ENCODE measurements around the gene SNX1.

The SNX1 gene

GRCh38 chr15:64127521-64128270 lies 31.9 kb downstream of the SNX1 start:
- Histone ChIP-seq H3K9ac (ENCODE audit: low read depth, low read length) (no peak overlapping the region), H3K9me3 (ENCODE audit: control insufficient read depth, insufficient read depth, low read length) (no peaks in the 10 kb centered on the region), H3K27me3 (ENCODE audit: control insufficient read depth, insufficient read depth, low read length) (no peaks in the 10 kb centered on the region), H3K4me1 (ENCODE audit: control insufficient read depth, insufficient read depth, low read length) (no peaks in the 10 kb centered on the region), H3K36me3 (ENCODE audit: control insufficient read depth, insufficient read depth, low read length) (peaks cover 13% of the 10 kb centered on the region), H3K4me3 (ENCODE audit: low read depth, low read length) (no peak overlapping the region)

GRCh38 chr15:64130159-64130558 lies 34.4 kb downstream of the SNX1 start:
- Histone ChIP-seq H3K4me1 (ENCODE audit: control insufficient read depth, insufficient read depth, low read length) (no peaks in the 10 kb centered on the region), H3K27me3 (ENCODE audit: control insufficient read depth, insufficient read depth, low read length) (no peaks in the 10 kb centered on the region), H3K4me3 (ENCODE audit: low read depth, low read length) (no peak overlapping the region), H3K9ac (ENCODE audit: low read depth, low read length) (no peak overlapping the region), H3K9me3 (ENCODE audit: control insufficient read depth, insufficient read depth, low read length) (no peaks in the 10 kb centered on the region), H3K36me3 (ENCODE audit: control insufficient read depth, insufficient read depth, low read length) (peaks cover 13% of the 10 kb centered on the region)

DNA sequence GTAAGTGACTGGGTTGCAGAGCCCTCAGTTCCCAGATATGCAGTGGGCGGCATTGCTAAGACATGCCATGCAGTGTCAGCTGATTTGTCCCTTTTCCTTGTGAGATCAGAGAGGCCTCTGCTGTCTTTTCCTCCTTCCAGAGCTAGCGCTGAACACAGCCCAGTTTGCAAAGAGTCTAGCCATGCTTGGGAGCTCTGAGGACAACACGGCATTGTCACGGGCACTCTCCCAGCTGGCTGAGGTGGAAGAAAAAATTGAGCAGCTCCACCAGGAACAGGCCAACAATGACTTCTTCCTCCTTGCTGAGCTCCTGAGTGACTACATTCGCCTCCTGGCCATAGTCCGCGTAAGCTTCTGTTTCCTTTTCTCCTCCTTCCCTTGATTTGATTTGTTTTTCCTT lies 35.8 kb downstream of the SNX1 start:
- peaks cover 14% of the 10 kb centered on the region for H3K36me3 ChIP-seq (ENCODE audit: control insufficient read depth, insufficient read depth, low read length)
- no peak overlapping the region for H3K9ac ChIP-seq (ENCODE audit: low read depth, low read length)
- no peak overlapping the region for H3K4me3 ChIP-seq (ENCODE audit: low read depth, low read length)
- H3K9me3 ChIP-seq (ENCODE audit: control insufficient read depth, insufficient read depth, low read length) = no peaks in the 10 kb centered on the region
- H3K27me3 ChIP-seq (ENCODE audit: control insufficient read depth, insufficient read depth, low read length) = no peaks in the 10 kb centered on the region
- H3K4me1 ChIP-seq (ENCODE audit: control insufficient read depth, insufficient read depth, low read length) = no peaks in the 10 kb centered on the region

GRCh38 chr15:64132217-64132616 lies 36.4 kb downstream of the SNX1 start:
- Histone ChIP-seq H3K4me1 (ENCODE audit: control insufficient read depth, insufficient read depth, low read length) (no peaks in the 10 kb centered on the region), H3K9ac (ENCODE audit: low read depth, low read length) (no peak overlapping the region), H3K27me3 (ENCODE audit: control insufficient read depth, insufficient read depth, low read length) (no peaks in the 10 kb centered on the region), H3K36me3 (ENCODE audit: control insufficient read depth, insufficient read depth, low read length) (peaks cover 17% of the 10 kb centered on the region), H3K9me3 (ENCODE audit: control insufficient read depth, insufficient read depth, low read length) (no peaks in the 10 kb centered on the region), H3K4me3 (ENCODE audit: low read depth, low read length) (no peak overlapping the region)

- no peaks in the 10 kb centered on the region for H3K4me1 ChIP-seq (ENCODE audit: control insufficient read depth, insufficient read depth, low read length)
- H3K27me3 ChIP-seq (ENCODE audit: control insufficient read depth, insufficient read depth, low read length) = no peaks in the 10 kb centered on the region
- H3K9me3 ChIP-seq (ENCODE audit: control insufficient read depth, insufficient read depth, low read length) = no peaks in the 10 kb centered on the region
- peaks cover 17% of the 10 kb centered on the region for H3K36me3 ChIP-seq (ENCODE audit: control insufficient read depth, insufficient read depth, low read length)
- H3K9ac ChIP-seq (ENCODE audit: low read depth, low read length) = no peak overlapping the region
- no peak overlapping the region for H3K4me3 ChIP-seq (ENCODE audit: low read depth, low read length)
Observed at GRCh38 chr15:64133623-64134344, 38.0 kb downstream of the SNX1 start.

GRCh38 chr15:64134345-64134829 lies 38.6 kb downstream of the SNX1 start:
- no peaks in the 10 kb centered on the region for H3K4me1 ChIP-seq (ENCODE audit: control insufficient read depth, insufficient read depth, low read length)
- H3K27me3 ChIP-seq (ENCODE audit: control insufficient read depth, insufficient read depth, low read length) = no peaks in the 10 kb centered on the region
- no peak overlapping the region for H3K4me3 ChIP-seq (ENCODE audit: low read depth, low read length)
- H3K9me3 ChIP-seq (ENCODE audit: control insufficient read depth, insufficient read depth, low read length) = no peaks in the 10 kb centered on the region
- peaks cover 17% of the 10 kb centered on the region for H3K36me3 ChIP-seq (ENCODE audit: control insufficient read depth, insufficient read depth, low read length)
- no peak overlapping the region for H3K9ac ChIP-seq (ENCODE audit: low read depth, low read length)

DNA sequence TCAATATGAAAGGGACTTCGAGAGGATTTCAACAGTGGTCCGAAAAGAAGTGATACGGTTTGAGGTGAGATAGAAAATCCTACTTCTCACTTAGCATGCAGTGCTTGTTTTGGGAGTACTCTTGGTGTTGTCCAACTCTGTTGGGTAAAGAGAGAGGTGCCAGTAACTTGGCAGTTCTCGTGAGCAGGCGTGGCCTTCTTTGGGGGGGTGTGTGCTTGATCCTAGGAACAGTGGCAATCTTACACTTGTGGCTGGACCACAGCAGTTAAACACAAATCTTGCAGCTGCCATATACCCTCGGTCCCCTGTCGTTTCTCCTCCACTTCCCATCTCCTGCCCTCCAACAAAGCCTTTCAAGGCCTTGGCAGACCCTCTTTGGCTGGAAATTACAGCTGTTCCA lies 40.6 kb downstream of the SNX1 start:
- H3K27me3 ChIP-seq (ENCODE audit: control insufficient read depth, insufficient read depth, low read length) = no peaks in the 10 kb centered on the region
- no peaks in the 10 kb centered on the region for H3K9me3 ChIP-seq (ENCODE audit: control insufficient read depth, insufficient read depth, low read length)
- H3K36me3 ChIP-seq (ENCODE audit: control insufficient read depth, insufficient read depth, low read length) = peaks cover 15% of the 10 kb centered on the region
- H3K4me3 ChIP-seq (ENCODE audit: low read depth, low read length) = no peak overlapping the region
- H3K9ac ChIP-seq (ENCODE audit: low read depth, low read length) = no peak overlapping the region
- no peaks in the 10 kb centered on the region for H3K4me1 ChIP-seq (ENCODE audit: control insufficient read depth, insufficient read depth, low read length)

DNA sequence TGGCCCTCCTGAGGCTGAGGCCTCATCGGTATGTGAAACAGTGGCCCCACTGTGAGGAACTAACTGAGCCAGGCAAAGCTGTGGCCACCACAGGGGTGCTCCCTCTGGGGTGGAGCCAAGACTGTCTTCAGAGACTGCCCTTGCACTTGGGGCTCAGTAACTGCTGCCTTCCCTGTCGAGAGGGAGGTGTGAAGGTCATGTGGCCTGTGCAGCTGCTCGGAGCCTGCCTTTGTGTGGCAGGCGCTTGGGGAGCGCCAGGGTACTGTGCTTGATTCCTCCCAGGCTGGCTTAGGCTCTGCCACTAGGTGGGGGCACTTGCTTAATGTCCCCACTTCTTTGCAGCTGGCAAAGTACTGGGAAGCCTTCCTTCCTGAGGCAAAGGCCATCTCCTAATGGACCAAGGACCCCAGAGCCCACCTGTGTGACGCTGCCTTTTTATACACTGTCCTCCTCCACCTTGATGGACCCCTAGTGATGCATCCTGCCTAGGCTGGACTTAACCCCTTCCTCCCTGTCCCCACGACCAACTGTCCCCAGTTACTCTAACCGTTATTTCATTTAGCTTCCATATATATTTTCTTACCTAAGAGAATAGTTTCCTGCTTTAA lies 41.5 kb downstream of the SNX1 start:
- Histone ChIP-seq H3K4me1 (ENCODE audit: control insufficient read depth, insufficient read depth, low read length) (no peaks in the 10 kb centered on the region), H3K36me3 (ENCODE audit: control insufficient read depth, insufficient read depth, low read length) (peaks cover 5% of the 10 kb centered on the region), H3K27me3 (ENCODE audit: control insufficient read depth, insufficient read depth, low read length) (no peaks in the 10 kb centered on the region), H3K9me3 (ENCODE audit: control insufficient read depth, insufficient read depth, low read length) (no peaks in the 10 kb centered on the region), H3K9ac (ENCODE audit: low read depth, low read length) (no peak overlapping the region), H3K4me3 (ENCODE audit: low read depth, low read length) (no peak overlapping the region)

DNA sequence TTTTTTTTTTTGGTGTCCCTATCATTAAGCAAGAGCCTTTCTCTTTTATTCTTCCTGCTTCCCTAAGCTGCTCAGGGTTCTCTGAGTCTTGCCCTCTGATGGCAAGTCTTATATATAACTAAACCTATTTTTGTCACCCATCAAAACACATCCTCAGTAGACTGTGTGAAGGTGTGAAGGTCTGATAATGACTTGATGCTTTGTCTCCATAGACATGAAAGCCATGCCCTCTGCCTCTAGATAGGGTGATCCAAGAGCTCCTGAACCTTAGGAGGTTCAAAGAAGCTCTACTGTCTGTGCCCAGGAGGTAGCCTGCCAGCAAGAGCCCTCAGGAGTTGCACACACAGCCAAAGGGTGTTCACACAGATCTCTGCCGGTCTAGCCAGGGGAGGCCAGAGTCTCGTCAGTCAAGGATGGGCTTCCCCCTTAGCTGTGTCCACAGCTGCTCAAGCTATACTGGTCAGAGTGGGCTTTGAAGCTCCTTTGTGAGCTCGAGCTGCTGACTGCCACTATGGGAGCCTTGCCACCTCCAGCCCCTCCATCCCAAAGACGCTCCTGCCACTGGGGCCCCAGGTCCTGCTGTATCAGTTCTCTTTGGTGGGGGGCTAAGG lies 42.7 kb downstream of the SNX1 start:
- H3K4me3 ChIP-seq (ENCODE audit: low read depth, low read length) = no peak overlapping the region
- H3K36me3 ChIP-seq (ENCODE audit: control insufficient read depth, insufficient read depth, low read length) = peaks cover 4% of the 10 kb centered on the region
- H3K9ac ChIP-seq (ENCODE audit: low read depth, low read length) = no peak overlapping the region
- no peaks in the 10 kb centered on the region for H3K9me3 ChIP-seq (ENCODE audit: control insufficient read depth, insufficient read depth, low read length)
- H3K4me1 ChIP-seq (ENCODE audit: control insufficient read depth, insufficient read depth, low read length) = no peaks in the 10 kb centered on the region
- H3K27me3 ChIP-seq (ENCODE audit: control insufficient read depth, insufficient read depth, low read length) = no peaks in the 10 kb centered on the region

GRCh38 chr15:64141798-64142512 lies 46.2 kb downstream of the SNX1 start:
- Histone ChIP-seq H3K4me3 (ENCODE audit: low read depth, low read length) (no peak overlapping the region), H3K9me3 (ENCODE audit: control insufficient read depth, insufficient read depth, low read length) (no peaks in the 10 kb centered on the region), H3K36me3 (ENCODE audit: control insufficient read depth, insufficient read depth, low read length) (no peaks in the 10 kb centered on the region), H3K4me1 (ENCODE audit: control insufficient read depth, insufficient read depth, low read length) (no peaks in the 10 kb centered on the region), H3K9ac (ENCODE audit: low read depth, low read length) (no peak overlapping the region), H3K27me3 (ENCODE audit: control insufficient read depth, insufficient read depth, low read length) (no peaks in the 10 kb centered on the region)

DNA sequence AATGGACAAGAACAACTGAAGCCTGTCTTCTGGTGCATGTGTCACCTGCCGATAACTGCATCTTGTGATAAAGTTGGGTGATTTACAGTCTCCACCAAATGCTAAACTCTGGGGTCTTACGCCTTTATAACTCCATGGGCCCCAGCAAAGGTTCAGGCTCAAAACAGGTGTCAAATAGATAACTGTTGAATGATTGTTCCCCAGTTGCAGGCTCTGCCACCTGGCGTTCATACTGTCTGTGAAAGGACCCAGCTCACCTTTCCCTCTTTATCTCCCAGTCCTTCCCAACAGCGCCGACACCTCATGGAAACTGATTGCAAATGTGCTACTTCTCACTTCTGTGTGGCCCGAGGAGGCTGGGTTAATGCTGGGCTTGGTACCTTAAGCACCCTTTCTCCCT lies 47.5 kb downstream of the SNX1 start:
- H3K4me1 ChIP-seq (ENCODE audit: control insufficient read depth, insufficient read depth, low read length) = no peaks in the 10 kb centered on the region
- no peaks in the 10 kb centered on the region for H3K9me3 ChIP-seq (ENCODE audit: control insufficient read depth, insufficient read depth, low read length)
- H3K27me3 ChIP-seq (ENCODE audit: control insufficient read depth, insufficient read depth, low read length) = no peaks in the 10 kb centered on the region
- H3K9ac ChIP-seq (ENCODE audit: low read depth, low read length) = no peak overlapping the region
- no peaks in the 10 kb centered on the region for H3K36me3 ChIP-seq (ENCODE audit: control insufficient read depth, insufficient read depth, low read length)
- H3K4me3 ChIP-seq (ENCODE audit: low read depth, low read length) = no peak overlapping the region
